Smooth muscle cell (in vitro differentiated cells): ENCODE data around the gene CNTN5. TPM values are rescaled to one million over a fixed set of nuclear protein-coding genes. Genes with fewer than 3 reads are reported as not detected.

Source experiments
- DNase-seq: peaks from one replicate; lab custom pipeline; 2025; ENCODE audit not compliant: unreplicated experiment; lab: John Stamatoyannopoulos, UW
- H2AFZ ChIP-seq: fragments of 200-600 bp; sonication (generic); 2 replicates; pipeline ENCODE4 v1.6.0; 2016; ENCODE audit warnings: antibody characterized with exemption, low read depth, mild to moderate bottlenecking
- H3F3A ChIP-seq: fragments of 200-600 bp; sonication (generic); 2 replicates; pipeline ENCODE4 v1.6.0; 2017; ENCODE audit warnings: antibody characterized with exemption, low read depth
- H3K27ac ChIP-seq: fragments of 200-600 bp; sonication (generic); 2 replicates; pipeline ENCODE4 v1.5.1; 2016; ENCODE audit warnings: low read depth, mild to moderate bottlenecking
- H3K27me3 ChIP-seq: fragments of 200-600 bp; sonication (generic); 2 replicates; pipeline ENCODE4 v1.6.1; 2016; ENCODE audit warnings: low read depth, mild to moderate bottlenecking
- H3K36me3 ChIP-seq: fragments of 200-600 bp; sonication (generic); 2 replicates; pipeline ENCODE4 v1.5.1; 2016; ENCODE audit warnings: low read depth
- H3K4me1 ChIP-seq: fragments of 200-600 bp; sonication (generic); 2 replicates; pipeline ENCODE4 v1.5.1; 2016; ENCODE audit warnings: low read depth
- H3K4me2 ChIP-seq: fragments of 200-600 bp; sonication (generic); 2 replicates; pipeline ENCODE4 v1.6.0; 2016; ENCODE audit warnings: mild to moderate bottlenecking
- H3K4me3 ChIP-seq: fragments of 200-600 bp; sonication (generic); 2 replicates; pipeline ENCODE4 v1.5.1; 2016; ENCODE audit warnings: mild to moderate bottlenecking
- H3K79me2 ChIP-seq: fragments of 200-600 bp; sonication (generic); 2 replicates; pipeline ENCODE4 v1.6.0; 2016; ENCODE audit warnings: low read depth, mild to moderate bottlenecking
- H3K9ac ChIP-seq: fragments of 200-600 bp; sonication (generic); 2 replicates; pipeline ENCODE4 v1.6.0; 2016; ENCODE audit warnings: low read depth
- H3K9me3 ChIP-seq: fragments of 200-600 bp; sonication (generic); replicated peaks from 2 replicates; pipeline ENCODE4 v1.5.1; 2016; ENCODE audit warnings: low read depth
- H4K20me1 ChIP-seq: fragments of 200-600 bp; sonication (generic); 2 replicates; pipeline ENCODE4 v1.6.0; 2016; ENCODE audit warnings: low read depth
- WGBS: methylation state at CpG from one replicate; pipeline ENCODE4 v1.1.7; 2016; ENCODE audit warnings: low lambda C conversion rate; 5-methylcytosine and 5-hydroxymethylcytosine counted together
- polyA plus RNA-seq: library from polyadenylated mRNA; unstranded; fragments of >200 nt; fragmentation: Nextera tagmentation; extraction: Ambion mirVana; gene quantifications from 2 replicates; pipeline ENCODE4 v1.2.1, GENCODE V29; 2016
- total RNA-seq: library from RNA; depleted of rRNA; stranded (reverse); fragments of >200 nt; gene quantifications from 2 replicates; pipeline ENCODE4 v1.2.3, GENCODE V29; 2014
- TF ChIP-seq, protein P1 (sequence below): fragments of 200-600 bp; sonication (generic); IDR thresholded peaks from 2 replicates; pipeline ENCODE4 v1.5.1; 2017; ENCODE audit warnings: borderline replicate concordance, mild to moderate bottlenecking, antibody characterized with exemption; ENCODE audit not compliant: insufficient read depth, poor library complexity, severe bottlenecking

CNTN5 gene
- total and polyA plus RNA-seq, 2 experiments from 2014 or later = 0.97 to 3.1 TPM

DNA sequence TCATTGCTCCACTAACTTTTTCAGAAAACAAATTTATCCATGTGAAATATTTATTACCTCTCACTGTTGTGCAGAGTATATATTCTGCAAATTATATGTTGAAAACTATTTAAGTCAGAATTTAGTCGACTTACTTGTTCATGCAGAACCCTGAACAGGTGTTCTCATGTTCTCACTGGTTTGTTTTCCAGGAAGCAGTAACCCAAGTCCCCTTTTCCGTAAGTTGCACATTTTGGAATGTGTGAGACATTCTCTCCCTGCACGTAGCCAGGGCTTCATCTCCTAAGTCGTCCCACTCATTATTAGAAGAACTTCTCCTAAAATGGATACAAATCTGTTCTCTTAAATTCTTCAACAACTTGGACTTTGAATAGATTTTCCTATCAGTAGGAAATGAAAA is 524.9 kb downstream of the CNTN5 start:
- H3K9me3 ChIP-seq = no peaks in the 10 kb centered on the region
- H3K36me3 ChIP-seq = no peaks in the 10 kb centered on the region
- no peak overlapping the region for H3K4me3 ChIP-seq
- no peaks in the 10 kb centered on the region for H3K4me1 ChIP-seq
- H3F3A ChIP-seq = no peaks in the 10 kb centered on the region
- no peak overlapping the region for H3K9ac ChIP-seq
- DNase-seq = no peak
- no peaks in the 10 kb centered on the region for H3K79me2 ChIP-seq
- no peaks in the 10 kb centered on the region for H3K27me3 ChIP-seq
- H4K20me1 ChIP-seq = no peaks in the 10 kb centered on the region
- H3K27ac ChIP-seq = no peak overlapping the region
- no peak overlapping the region for H3K4me2 ChIP-seq
- TF ChIP-seq, protein P1, sequence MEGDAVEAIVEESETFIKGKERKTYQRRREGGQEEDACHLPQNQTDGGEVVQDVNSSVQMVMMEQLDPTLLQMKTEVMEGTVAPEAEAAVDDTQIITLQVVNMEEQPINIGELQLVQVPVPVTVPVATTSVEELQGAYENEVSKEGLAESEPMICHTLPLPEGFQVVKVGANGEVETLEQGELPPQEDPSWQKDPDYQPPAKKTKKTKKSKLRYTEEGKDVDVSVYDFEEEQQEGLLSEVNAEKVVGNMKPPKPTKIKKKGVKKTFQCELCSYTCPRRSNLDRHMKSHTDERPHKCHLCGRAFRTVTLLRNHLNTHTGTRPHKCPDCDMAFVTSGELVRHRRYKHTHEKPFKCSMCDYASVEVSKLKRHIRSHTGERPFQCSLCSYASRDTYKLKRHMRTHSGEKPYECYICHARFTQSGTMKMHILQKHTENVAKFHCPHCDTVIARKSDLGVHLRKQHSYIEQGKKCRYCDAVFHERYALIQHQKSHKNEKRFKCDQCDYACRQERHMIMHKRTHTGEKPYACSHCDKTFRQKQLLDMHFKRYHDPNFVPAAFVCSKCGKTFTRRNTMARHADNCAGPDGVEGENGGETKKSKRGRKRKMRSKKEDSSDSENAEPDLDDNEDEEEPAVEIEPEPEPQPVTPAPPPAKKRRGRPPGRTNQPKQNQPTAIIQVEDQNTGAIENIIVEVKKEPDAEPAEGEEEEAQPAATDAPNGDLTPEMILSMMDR = no peak
- no peak overlapping the region for H2AFZ ChIP-seq
- WGBS = 90% methylated on average over 4 of the region's 4 CpGs

DNA sequence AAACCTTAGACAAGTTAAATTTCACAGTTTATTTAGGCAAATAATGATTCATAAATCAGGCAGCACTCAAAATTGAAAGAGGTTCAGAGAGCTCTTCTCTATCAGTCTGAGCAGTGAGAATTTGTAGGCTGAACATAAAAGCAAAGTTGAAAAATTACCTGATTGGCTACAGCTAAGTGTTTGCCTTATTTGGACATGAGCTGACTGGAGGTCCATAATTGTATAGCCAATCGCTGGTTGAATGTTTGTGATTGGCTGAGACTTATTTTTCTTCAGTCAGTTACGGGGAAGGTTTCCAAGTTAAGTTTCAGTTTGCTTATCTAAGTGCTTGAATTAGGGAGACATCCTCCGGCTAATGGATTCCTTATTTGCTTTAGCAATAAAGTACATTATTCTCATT is 527.5 kb downstream of the CNTN5 start:
- TF ChIP-seq, protein P1 = no peak
- Histone ChIP-seq H3K9ac (no peak overlapping the region), H3F3A (no peaks in the 10 kb centered on the region), H3K9me3 (no peaks in the 10 kb centered on the region), H3K27me3 (no peaks in the 10 kb centered on the region), H3K4me3 (no peak overlapping the region), H3K79me2 (no peaks in the 10 kb centered on the region), H3K4me1 (no peaks in the 10 kb centered on the region), H3K36me3 (no peaks in the 10 kb centered on the region), H2AFZ (peak overlapping the region; percentile 45), H4K20me1 (no peaks in the 10 kb centered on the region), H3K27ac (no peak overlapping the region), H3K4me2 (no peak overlapping the region)
- no peak for DNase-seq
- WGBS = 99% methylated on average over 3 of the region's 3 CpGs

DNA sequence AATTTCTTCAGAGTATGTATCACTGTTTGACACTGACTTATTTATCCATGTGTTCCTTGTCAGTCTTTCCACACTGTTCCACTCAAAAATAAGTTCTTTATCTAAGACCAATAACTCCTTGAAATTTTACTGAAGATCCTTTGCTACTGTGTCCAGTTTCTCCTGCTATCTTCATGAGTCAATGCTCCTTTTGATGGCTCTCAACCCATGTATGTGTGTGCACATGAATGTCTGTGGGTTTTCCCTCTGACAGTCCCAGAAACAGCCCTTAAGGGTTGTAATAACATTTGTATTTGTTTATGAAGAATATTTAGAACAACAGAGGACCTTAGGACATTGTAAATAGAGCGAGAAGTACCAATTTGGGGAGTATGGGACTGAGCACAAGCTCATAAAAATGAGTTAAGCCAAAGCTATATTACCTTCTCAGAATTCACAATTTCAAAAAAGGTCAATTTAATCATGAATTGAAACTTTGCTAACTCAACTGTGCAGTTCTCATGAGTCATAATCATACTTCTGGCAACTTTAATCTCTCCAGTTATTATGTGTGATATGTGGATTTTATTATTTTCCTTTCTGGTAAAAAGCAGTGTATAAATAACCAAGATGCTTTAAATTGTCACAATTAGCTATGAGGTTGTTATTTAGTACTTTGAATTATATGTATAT is 533.6 kb downstream of the CNTN5 start:
- Histone ChIP-seq H3K79me2 (no peaks in the 10 kb centered on the region), H4K20me1 (no peaks in the 10 kb centered on the region), H3K27me3 (no peaks in the 10 kb centered on the region), H3K4me2 (no peak overlapping the region), H3K4me3 (no peak overlapping the region), H3K9me3 (no peaks in the 10 kb centered on the region), H3K36me3 (no peaks in the 10 kb centered on the region), H3F3A (no peaks in the 10 kb centered on the region), H3K9ac (no peak overlapping the region), H2AFZ (no peak overlapping the region), H3K27ac (no peak overlapping the region), H3K4me1 (no peaks in the 10 kb centered on the region)
- 100% methylated on average over 1 of the region's 1 CpG for WGBS
- TF ChIP-seq, protein P1 = no peak
- no peak for DNase-seq

DNA sequence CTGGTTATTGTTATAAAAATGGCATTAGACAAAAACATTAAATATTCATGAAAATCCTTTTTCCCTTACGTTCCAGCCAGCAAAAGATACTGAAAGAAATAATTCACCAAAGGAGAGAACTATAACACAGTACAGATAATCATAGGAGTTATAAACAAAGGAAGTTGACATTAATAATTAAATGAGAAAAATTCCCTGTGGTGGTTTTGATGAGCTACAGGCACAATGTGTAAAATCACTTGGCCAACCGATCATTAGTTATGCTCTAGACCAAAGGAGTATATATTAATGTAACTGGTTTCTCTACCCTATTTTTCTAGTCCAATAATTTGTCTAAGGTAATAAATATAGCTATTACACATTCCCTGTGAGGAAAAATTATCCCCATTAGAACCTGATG is 534.7 kb downstream of the CNTN5 start:
- Histone ChIP-seq H4K20me1 (no peaks in the 10 kb centered on the region), H3K27me3 (no peaks in the 10 kb centered on the region), H3K27ac (no peak overlapping the region), H3K9me3 (no peaks in the 10 kb centered on the region), H3K4me1 (no peaks in the 10 kb centered on the region), H3K4me2 (no peak overlapping the region), H3K36me3 (no peaks in the 10 kb centered on the region), H3K9ac (no peak overlapping the region), H3K79me2 (no peaks in the 10 kb centered on the region), H2AFZ (no peak overlapping the region), H3F3A (no peaks in the 10 kb centered on the region), H3K4me3 (no peak overlapping the region)
- WGBS = 93% methylated on average over 2 of the region's 2 CpGs
- TF ChIP-seq, protein P1 = no peak
- no peak for DNase-seq
